Right atrium auricular region (tissue), 2 donors: ENCODE measurements around the gene FOXP1. TPM values are rescaled to one million over a fixed set of nuclear protein-coding genes. Genes with fewer than 3 reads are reported as not detected.

Experiments
- DNase-seq: peaks from one replicate; pipeline ENCODE4 v3.0.0-alpha.2; 2019; ENCODE audit warnings: low spot score
- H3K27ac ChIP-seq, 2 donors: fragments of 200-600 bp; sonication (generic); 1 replicate in 1 of 2; 2 replicates in 1 of 2; pipeline ENCODE4 v1.5.1; 2016 to 2019
- H3K27me3 ChIP-seq, 2 donors: fragments of 200-600 bp; sonication (generic); one replicate each; pipeline versions ENCODE4 v1.5.1 to v1.6.0; 2017 to 2019
- H3K36me3 ChIP-seq: fragments of 200-600 bp; sonication (generic); one replicate; pipeline ENCODE4 v1.5.1; 2016
- H3K4me1 ChIP-seq, 2 donors: fragments of 200-600 bp; sonication (generic); one replicate each; pipeline versions ENCODE4 v1.5.1 to v1.6.0; 2017 to 2019
- H3K4me3 ChIP-seq, 2 donors: fragments of 200-600 bp; sonication (generic); 1 replicate in 1 of 2; 2 replicates in 1 of 2; pipeline ENCODE4 v1.5.1; 2017 to 2019; ENCODE audit warnings: mild to moderate bottlenecking in 1 of 2, moderate library complexity in 1 of 2
- H3K9me3 ChIP-seq, 2 donors: fragments of 200-600 bp; sonication (generic); one replicate each; pipeline ENCODE4 v1.5.1; 2019
- CTCF ChIP-seq, 2 donors: fragments of 200-600 bp; sonication (generic); IDR thresholded peaks; one replicate each; pipeline ENCODE4 v1.5.1; 2019; ENCODE audit warnings: antibody characterized with exemption in 2 of 2
- total RNA-seq, 2 donors: library from RNA; depleted of rRNA; stranded (reverse); fragments of >200 nt; gene quantifications; one replicate each; pipeline ENCODE4 v1.1.0, GENCODE V29; 2016

The FOXP1 gene
- total RNA-seq, 2 donors from 2014 or later, result 39.2 to 59.0 TPM

- no peak overlapping the region for H3K4me3 ChIP-seq
- H3K36me3 ChIP-seq, result no peaks in the 10 kb centered on the region
- H3K4me1 ChIP-seq, result no peaks in the 10 kb centered on the region
- no peaks in the 10 kb centered on the region for H3K27me3 ChIP-seq
- H3K9me3 ChIP-seq, result no peaks in the 10 kb centered on the region
- TF ChIP-seq CTCF (IDR thresholded peaks at IDR 0.05), result no peak
- DNase-seq, result no peak
- H3K27ac ChIP-seq, result no peak overlapping the region
These were observed 263.8 kb downstream of the FOXP1 start for GRCh38 chr3:71319771-71320170.

GRCh38 chr3:71318458-71318827, 265.1 kb downstream of the FOXP1 start:
- Histone ChIP-seq H3K36me3 (no peaks in the 10 kb centered on the region), H3K27me3 (no peaks in the 10 kb centered on the region), H3K9me3 (no peaks in the 10 kb centered on the region), H3K4me3 (no peak overlapping the region), H3K27ac (no peak overlapping the region), H3K4me1 (no peaks in the 10 kb centered on the region)
- DNase-seq, result no peak
- no peak for TF ChIP-seq CTCF (IDR thresholded peaks at IDR 0.05)

GRCh38 chr3:71317749-71318457, 265.6 kb downstream of the FOXP1 start:
- no peak for TF ChIP-seq CTCF (IDR thresholded peaks at IDR 0.05)
- no peak for DNase-seq
- Histone ChIP-seq H3K4me3 (no peak overlapping the region), H3K4me1 (no peaks in the 10 kb centered on the region), H3K27ac (no peak overlapping the region), H3K36me3 (no peaks in the 10 kb centered on the region), H3K9me3 (no peaks in the 10 kb centered on the region), H3K27me3 (no peaks in the 10 kb centered on the region)

- Histone ChIP-seq H3K27ac (no peak overlapping the region), H3K4me3 (no peak overlapping the region), H3K9me3 (no peaks in the 10 kb centered on the region), H3K36me3 (no peaks in the 10 kb centered on the region), H3K27me3 (no peaks in the 10 kb centered on the region), H3K4me1 (peaks cover 0 to 5% of the 10 kb centered on the region in 2 donors)
- no peak for DNase-seq
- no peak for TF ChIP-seq CTCF (IDR thresholded peaks at IDR 0.05)
These were observed 266.4 kb downstream of the FOXP1 start for GRCh38 chr3:71317140-71317539.

- Histone ChIP-seq H3K27me3 (no peaks in the 10 kb centered on the region), H3K4me1 (peaks cover 0 to 14% of the 10 kb centered on the region in 2 donors), H3K9me3 (no peaks in the 10 kb centered on the region), H3K36me3 (no peaks in the 10 kb centered on the region), H3K4me3 (no peak overlapping the region), H3K27ac (no peak overlapping the region)
- DNase-seq, result no peak
- no peak for TF ChIP-seq CTCF (IDR thresholded peaks at IDR 0.05)
These were observed 267.3 kb downstream of the FOXP1 start for GRCh38 chr3:71316066-71316777.
